ENCODE data around the gene CCDC192.

GRCh38 chr5:127821896-127822295 lies 118.7 kb downstream of the CCDC192 start:
- TF ChIP-seq EZH2 (IDR thresholded peaks at IDR 0.05; ENCODE audit: insufficient read depth, low read length): no peak
- TF ChIP-seq, protein P1, sequence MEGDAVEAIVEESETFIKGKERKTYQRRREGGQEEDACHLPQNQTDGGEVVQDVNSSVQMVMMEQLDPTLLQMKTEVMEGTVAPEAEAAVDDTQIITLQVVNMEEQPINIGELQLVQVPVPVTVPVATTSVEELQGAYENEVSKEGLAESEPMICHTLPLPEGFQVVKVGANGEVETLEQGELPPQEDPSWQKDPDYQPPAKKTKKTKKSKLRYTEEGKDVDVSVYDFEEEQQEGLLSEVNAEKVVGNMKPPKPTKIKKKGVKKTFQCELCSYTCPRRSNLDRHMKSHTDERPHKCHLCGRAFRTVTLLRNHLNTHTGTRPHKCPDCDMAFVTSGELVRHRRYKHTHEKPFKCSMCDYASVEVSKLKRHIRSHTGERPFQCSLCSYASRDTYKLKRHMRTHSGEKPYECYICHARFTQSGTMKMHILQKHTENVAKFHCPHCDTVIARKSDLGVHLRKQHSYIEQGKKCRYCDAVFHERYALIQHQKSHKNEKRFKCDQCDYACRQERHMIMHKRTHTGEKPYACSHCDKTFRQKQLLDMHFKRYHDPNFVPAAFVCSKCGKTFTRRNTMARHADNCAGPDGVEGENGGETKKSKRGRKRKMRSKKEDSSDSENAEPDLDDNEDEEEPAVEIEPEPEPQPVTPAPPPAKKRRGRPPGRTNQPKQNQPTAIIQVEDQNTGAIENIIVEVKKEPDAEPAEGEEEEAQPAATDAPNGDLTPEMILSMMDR (IDR thresholded peaks at IDR 0.05; ENCODE audit: insufficient read depth, low read depth, low read length): no peak

Data from astrocyte (in vitro differentiated cells and primary cell).